Measurements from ENCODE around the gene OTUD7B.

OTUD7B gene

GRCh38 chr1:149977345-149977744 lies 33.2 kb downstream of the OTUD7B start (continued):
- TF ChIP-seq ZNF561 (tag by site-specific recombination; IDR thresholded peaks at IDR 0.05; ENCODE audit: borderline replicate concordance), result no peak
- TF ChIP-seq, protein P1, sequence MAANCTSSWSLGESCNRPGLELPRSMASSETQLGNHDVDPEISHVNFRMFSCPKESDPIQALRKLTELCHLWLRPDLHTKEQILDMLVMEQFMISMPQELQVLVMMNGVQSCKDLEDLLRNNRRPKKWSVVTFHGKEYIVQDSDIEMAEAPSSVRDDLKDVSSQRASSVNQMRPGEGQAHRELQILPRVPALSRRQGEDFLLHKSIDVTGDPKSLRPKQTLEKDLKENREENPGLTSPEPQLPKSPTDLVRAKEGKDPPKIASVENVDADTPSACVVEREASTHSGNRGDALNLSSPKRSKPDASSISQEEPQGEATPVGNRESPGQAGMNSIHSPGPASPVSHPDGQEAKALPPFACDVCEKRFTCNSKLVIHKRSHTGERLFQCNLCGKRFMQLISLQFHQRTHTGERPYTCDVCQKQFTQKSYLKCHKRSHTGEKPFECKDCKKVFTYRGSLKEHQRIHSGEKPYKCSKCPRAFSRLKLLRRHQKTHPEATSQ (tag by site-specific recombination; IDR thresholded peaks at IDR 0.05), result no peak
- no peak for TF ChIP-seq ZFHX2 (tag by site-specific recombination; conservative IDR thresholded peaks at IDR 0.05)
- no peak for TF ChIP-seq HOXC10 (CRISPR knock-in tag; IDR thresholded peaks at IDR 0.05)
- no peak for TF ChIP-seq ZBTB17 (tag by site-specific recombination; IDR thresholded peaks at IDR 0.05)
- TF ChIP-seq, protein P2, sequence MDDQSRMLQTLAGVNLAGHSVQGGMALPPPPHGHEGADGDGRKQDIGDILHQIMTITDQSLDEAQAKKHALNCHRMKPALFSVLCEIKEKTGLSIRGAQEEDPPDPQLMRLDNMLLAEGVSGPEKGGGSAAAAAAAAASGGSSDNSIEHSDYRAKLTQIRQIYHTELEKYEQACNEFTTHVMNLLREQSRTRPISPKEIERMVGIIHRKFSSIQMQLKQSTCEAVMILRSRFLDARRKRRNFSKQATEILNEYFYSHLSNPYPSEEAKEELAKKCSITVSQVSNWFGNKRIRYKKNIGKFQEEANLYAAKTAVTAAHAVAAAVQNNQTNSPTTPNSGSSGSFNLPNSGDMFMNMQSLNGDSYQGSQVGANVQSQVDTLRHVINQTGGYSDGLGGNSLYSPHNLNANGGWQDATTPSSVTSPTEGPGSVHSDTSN (CRISPR knock-in tag; IDR thresholded peaks at IDR 0.05), result no peak

GRCh38 chr1:149972547-149972946 lies 38.0 kb downstream of the OTUD7B start:
- ChIA-PET POLR2A (no interaction called here), CTCF (interaction anchor here (0.6 to 3.0 kb wide), 2 partner anchors 11 to 22 kb away, joined by 3 to 11 read pairs; no protein-coding TSS in a partner anchor)
- H3K9me3 ChIP-seq (ENCODE audit: control insufficient read depth, insufficient read depth, low read depth, low read length), result no peaks in the 10 kb centered on the region
- H3K4me3 ChIP-seq (ENCODE audit: low read depth, low read length), result no peak overlapping the region
- peaks cover 39 to 85% of the 10 kb centered on the region in 2 experiments for H3K36me3 ChIP-seq (ENCODE audit: control insufficient read depth in 2 of 2, insufficient read depth in 1 of 2, low read length in 2 of 2)
- TF ChIP-seq ZNF362 (tag by site-specific recombination; IDR thresholded peaks at IDR 0.05) (no peak), ZNF664 (tag by site-specific recombination; IDR thresholded peaks at IDR 0.05) (peak; percentile 54; the same call in 1 of the 2 replicates), ZNF266 (tag by site-specific recombination; IDR thresholded peaks at IDR 0.05; ENCODE audit: low read depth) (no peak)
- no peak overlapping the region for H3K27ac ChIP-seq (ENCODE audit: extremely low read depth, low read depth, low read length)
- H3K4me1 ChIP-seq (ENCODE audit: control insufficient read depth, insufficient read depth, low read length), result peaks cover 3% of the 10 kb centered on the region

DNA sequence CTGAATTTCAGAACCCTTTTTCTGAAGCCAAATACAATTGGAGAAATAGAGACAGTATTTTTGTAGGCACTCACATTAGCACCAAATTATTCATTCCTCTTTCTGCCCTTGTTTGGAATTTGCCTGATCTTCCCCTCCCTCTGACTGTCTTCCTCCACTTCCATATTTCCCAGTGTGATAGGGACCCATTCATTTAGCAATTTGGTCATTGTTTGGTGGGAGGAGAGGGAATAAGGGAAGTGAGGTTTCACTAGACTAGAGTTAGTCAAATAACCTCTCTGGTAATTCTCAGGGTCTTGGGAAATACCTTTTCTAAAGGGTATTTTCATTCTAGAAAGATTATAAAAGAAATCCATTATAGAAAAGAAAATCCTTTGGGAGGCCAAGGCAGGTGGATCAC lies 42.9 kb downstream of the OTUD7B start:
- Histone ChIP-seq H3K36me3 (ENCODE audit: control insufficient read depth in 2 of 2, insufficient read depth in 1 of 2, low read length in 2 of 2) (peaks cover 36 to 92% of the 10 kb centered on the region in 2 experiments), H3K4me3 (ENCODE audit: low read depth, low read length) (no peak overlapping the region), H3K9me3 (ENCODE audit: control insufficient read depth, insufficient read depth, low read depth, low read length) (no peaks in the 10 kb centered on the region), H3K27ac (ENCODE audit: extremely low read depth, low read depth, low read length) (no peak overlapping the region), H3K4me1 (ENCODE audit: control insufficient read depth, insufficient read depth, low read length) (no peaks in the 10 kb centered on the region)
- TF ChIP-seq KLF9 (tag by site-specific recombination; IDR thresholded peaks at IDR 0.05; ENCODE audit: low read depth) (no peak), ZNF221 (tag by site-specific recombination; IDR thresholded peaks at IDR 0.05; ENCODE audit: borderline replicate concordance) (no peak), ZNF202 (tag by site-specific recombination; IDR thresholded peaks at IDR 0.05; ENCODE audit: borderline replicate concordance) (no peak), ZFP69B (tag by site-specific recombination; IDR thresholded peaks at IDR 0.05) (no peak), ZEB2 (tag by site-specific recombination; IDR thresholded peaks at IDR 0.05) (no peak), YY2 (tag by site-specific recombination; IDR thresholded peaks at IDR 0.05) (no peak), AEBP2 (tag by site-specific recombination; IDR thresholded peaks at IDR 0.05; ENCODE audit: borderline replicate concordance) (no peak), ZNF404 (tag by site-specific recombination; IDR thresholded peaks at IDR 0.05) (no peak)
- POLR2A ChIA-PET, result no interaction called here
- CTCF ChIA-PET, result interaction anchor here (0.7 to 1.5 kb wide), 3 partner anchors 102 to 220 kb away, joined by 3 to 5 read pairs (median 4); no protein-coding TSS in a partner anchor
